ENCODE results near the gene BAHCC1.

BAHCC1 gene

DNA sequence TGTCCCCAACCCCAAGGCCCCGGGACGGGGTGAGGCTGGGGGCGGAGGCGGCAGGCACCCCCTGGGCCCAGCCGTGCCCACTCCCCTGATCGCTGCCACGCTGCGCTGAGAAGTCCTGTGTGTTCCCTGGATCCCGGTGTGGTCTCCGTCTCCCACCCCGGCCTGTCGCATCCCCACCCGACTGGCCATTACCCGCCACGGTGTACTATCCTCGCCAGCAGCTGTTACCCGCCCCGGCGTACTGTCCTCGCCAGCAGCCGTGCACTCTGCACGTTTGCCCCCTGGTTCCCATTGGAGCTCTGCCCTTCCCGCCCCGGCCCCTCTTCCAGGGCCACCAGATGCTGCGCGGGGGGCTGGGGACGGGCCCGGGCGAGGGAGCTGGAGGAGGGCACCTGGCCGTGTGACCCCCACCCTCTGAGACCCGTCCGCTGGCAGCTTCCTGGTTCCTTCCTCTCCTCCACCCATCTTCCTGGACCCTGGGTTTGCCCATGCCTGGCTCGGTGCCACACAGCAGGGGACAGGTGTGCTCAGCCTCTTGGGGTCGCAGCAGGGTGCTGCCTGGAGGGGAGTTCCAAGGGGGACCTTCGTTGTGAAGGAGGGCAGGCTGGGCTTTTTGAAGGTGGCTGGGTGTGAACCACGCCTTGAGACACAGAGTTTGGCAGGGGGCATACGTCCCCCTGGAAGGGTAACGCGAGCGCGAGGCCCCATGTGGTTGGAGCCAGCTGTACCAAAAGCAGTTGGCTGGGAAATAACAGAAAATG, 19.7 kb downstream of the BAHCC1 start:
- TF ChIP-seq, protein P1, sequence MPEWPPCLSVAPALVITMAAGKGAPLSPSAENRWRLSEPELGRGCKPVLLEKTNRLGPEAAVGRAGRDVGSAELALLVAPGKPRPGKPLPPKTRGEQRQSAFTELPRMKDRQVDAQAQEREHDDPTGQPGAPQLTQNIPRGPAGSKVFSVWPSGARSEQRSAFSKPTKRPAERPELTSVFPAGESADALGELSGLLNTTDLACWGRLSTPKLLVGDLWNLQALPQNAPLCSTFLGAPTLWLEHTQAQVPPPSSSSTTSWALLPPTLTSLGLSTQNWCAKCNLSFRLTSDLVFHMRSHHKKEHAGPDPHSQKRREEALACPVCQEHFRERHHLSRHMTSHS (tag by site-specific recombination; IDR thresholded peaks at IDR 0.05): no peak
- TF ChIP-seq ZBTB48 (tag by site-specific recombination; IDR thresholded peaks at IDR 0.05) (no peak), GLIS2 (tag by site-specific recombination; IDR thresholded peaks at IDR 0.05) (0 out of 2 replicates have a peak, but pooled peaks have one; percentile 12), MYNN (tag by site-specific recombination; IDR thresholded peaks at IDR 0.05; ENCODE audit: borderline replicate concordance) (no peak), ZIC2 (tag by site-specific recombination; IDR thresholded peaks at IDR 0.05) (peak; percentile 72), GLIS1 (tag by site-specific recombination; IDR thresholded peaks at IDR 0.05) (peak; percentile 82)
- TF ChIP-seq, protein P2, sequence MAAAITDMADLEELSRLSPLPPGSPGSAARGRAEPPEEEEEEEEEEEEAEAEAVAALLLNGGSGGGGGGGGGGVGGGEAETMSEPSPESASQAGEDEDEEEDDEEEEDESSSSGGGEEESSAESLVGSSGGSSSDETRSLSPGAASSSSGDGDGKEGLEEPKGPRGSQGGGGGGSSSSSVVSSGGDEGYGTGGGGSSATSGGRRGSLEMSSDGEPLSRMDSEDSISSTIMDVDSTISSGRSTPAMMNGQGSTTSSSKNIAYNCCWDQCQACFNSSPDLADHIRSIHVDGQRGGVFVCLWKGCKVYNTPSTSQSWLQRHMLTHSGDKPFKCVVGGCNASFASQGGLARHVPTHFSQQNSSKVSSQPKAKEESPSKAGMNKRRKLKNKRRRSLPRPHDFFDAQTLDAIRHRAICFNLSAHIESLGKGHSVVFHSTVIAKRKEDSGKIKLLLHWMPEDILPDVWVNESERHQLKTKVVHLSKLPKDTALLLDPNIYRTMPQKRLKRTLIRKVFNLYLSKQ (tag by site-specific recombination; IDR thresholded peaks at IDR 0.05; ENCODE audit: borderline replicate concordance): no peak
- TF ChIP-seq, protein P3, sequence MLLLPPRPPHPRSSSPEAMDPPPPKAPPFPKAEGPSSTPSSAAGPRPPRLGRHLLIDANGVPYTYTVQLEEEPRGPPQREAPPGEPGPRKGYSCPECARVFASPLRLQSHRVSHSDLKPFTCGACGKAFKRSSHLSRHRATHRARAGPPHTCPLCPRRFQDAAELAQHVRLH (tag by site-specific recombination; IDR thresholded peaks at IDR 0.05): no peak
- Histone ChIP-seq H3K27ac (ENCODE audit: extremely low read depth, low read depth, low read length) (no peak overlapping the region), H3K9me3 (ENCODE audit: control insufficient read depth, insufficient read depth, low read depth, low read length) (no peaks in the 10 kb centered on the region), H3K36me3 (ENCODE audit: control insufficient read depth in 2 of 2, insufficient read depth in 1 of 2, low read length in 2 of 2) (no peaks in the 10 kb centered on the region), H3K4me3 (ENCODE audit: low read depth, low read length) (no peak overlapping the region), H3K4me1 (ENCODE audit: control insufficient read depth, insufficient read depth, low read length) (peaks cover 8% of the 10 kb centered on the region)
- POLR2A ChIA-PET: interaction anchor here (1.4 kb wide), 1 partner anchor 20 kb away, joined by 6 read pairs; the partner anchor contains the start of gene BAHCC1
- CTCF ChIA-PET: interaction anchor here (2.3 kb wide), 1 partner anchor 70 kb away, joined by 8 read pairs; no protein-coding TSS in a partner anchor

DNA sequence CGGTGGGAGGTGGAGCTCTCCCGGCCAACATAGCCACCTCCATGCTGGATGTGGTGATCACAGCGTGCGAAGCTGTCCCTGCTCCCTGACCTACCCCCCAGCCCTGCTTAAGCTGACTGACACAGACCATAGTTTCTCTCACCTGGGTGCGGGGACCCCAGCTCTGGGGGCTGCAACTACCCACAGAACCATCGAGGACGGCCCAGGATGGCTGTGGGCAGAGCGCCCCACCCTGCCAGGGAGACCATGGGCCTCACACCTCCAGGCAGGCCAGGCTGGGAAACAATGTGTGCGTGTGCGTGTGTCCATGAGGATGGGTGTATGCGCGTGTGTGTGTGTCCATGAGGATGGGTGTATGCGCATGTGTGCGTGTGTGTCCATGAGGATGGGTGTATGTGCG, 20.4 kb downstream of the BAHCC1 start:
- no peak overlapping the region for H3K4me3 ChIP-seq (ENCODE audit: low read depth, low read length)
- H3K27ac ChIP-seq (ENCODE audit: extremely low read depth, low read depth, low read length): no peak overlapping the region
- H3K36me3 ChIP-seq (ENCODE audit: control insufficient read depth in 2 of 2, insufficient read depth in 1 of 2, low read length in 2 of 2): no peaks in the 10 kb centered on the region
- no peaks in the 10 kb centered on the region for H3K9me3 ChIP-seq (ENCODE audit: control insufficient read depth, insufficient read depth, low read depth, low read length)
- TF ChIP-seq ZNF132 (tag by site-specific recombination; IDR thresholded peaks at IDR 0.05; ENCODE audit: borderline replicate concordance): no peak
- TF ChIP-seq KLF1 (tag by site-specific recombination; IDR thresholded peaks at IDR 0.05): 0 out of 2 replicates have a peak, but pooled peaks have one; percentile 8
- H3K4me1 ChIP-seq (ENCODE audit: control insufficient read depth, insufficient read depth, low read length): peaks cover 14% of the 10 kb centered on the region
- ChIA-PET POLR2A (interaction anchor here (1.4 kb wide), 1 partner anchor 21 kb away, joined by 6 read pairs; the partner anchor contains the start of gene BAHCC1), CTCF (interaction anchor here (2.3 kb wide), 1 partner anchor 69 kb away, joined by 8 read pairs; no protein-coding TSS in a partner anchor)

DNA sequence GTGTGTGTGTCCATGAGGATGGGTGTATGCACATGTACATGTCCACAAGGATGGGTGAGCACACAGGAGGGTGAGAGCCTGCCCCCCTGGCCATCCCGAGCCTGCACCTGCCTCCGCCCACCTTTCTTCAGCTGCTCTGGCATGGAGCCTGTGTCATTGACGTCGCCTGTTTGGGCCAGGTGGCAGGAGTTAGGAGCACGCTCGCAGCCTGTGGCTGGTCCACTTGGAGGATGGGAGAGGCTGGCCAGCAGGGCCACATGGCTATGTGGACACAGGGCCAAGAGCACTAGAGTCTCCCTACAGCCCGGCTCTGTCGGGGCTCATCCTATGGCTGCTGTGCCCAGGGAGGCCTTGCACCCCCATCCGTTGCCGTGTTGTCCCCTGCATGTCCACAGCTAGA, 21.4 kb downstream of the BAHCC1 start:
- ChIA-PET CTCF (no interaction called here), POLR2A (interaction anchor here (0.6 kb wide), 1 partner anchor 130 kb away, joined by 3 read pairs; no protein-coding TSS in a partner anchor)
- Histone ChIP-seq H3K4me1 (ENCODE audit: control insufficient read depth, insufficient read depth, low read length) (peaks cover 14% of the 10 kb centered on the region), H3K36me3 (ENCODE audit: control insufficient read depth in 2 of 2, insufficient read depth in 1 of 2, low read length in 2 of 2) (no peaks in the 10 kb centered on the region), H3K27ac (ENCODE audit: extremely low read depth, low read depth, low read length) (no peak overlapping the region), H3K9me3 (ENCODE audit: control insufficient read depth, insufficient read depth, low read depth, low read length) (no peaks in the 10 kb centered on the region), H3K4me3 (ENCODE audit: low read depth, low read length) (no peak overlapping the region)
- TF ChIP-seq, protein P4, sequence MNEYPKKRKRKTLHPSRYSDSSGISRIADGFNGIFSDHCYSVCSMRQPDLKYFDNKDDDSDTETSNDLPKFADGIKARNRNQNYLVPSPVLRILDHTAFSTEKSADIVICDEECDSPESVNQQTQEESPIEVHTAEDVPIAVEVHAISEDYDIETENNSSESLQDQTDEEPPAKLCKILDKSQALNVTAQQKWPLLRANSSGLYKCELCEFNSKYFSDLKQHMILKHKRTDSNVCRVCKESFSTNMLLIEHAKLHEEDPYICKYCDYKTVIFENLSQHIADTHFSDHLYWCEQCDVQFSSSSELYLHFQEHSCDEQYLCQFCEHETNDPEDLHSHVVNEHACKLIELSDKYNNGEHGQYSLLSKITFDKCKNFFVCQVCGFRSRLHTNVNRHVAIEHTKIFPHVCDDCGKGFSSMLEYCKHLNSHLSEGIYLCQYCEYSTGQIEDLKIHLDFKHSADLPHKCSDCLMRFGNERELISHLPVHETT (tag by site-specific recombination; IDR thresholded peaks at IDR 0.05): no peak
- TF ChIP-seq ZNF112 (tag by site-specific recombination; IDR thresholded peaks at IDR 0.05) (no peak), ZNF10 (tag by site-specific recombination; IDR thresholded peaks at IDR 0.05) (peak; percentile 66; the same call in 1 of the 2 replicates), SALL2 (tag by site-specific recombination; IDR thresholded peaks at IDR 0.05; ENCODE audit: borderline replicate concordance) (no peak), GLI4 (tag by site-specific recombination; IDR thresholded peaks at IDR 0.05) (no peak), SP2 (tag by site-specific recombination; IDR thresholded peaks at IDR 0.05) (no peak), ZNF624 (tag by site-specific recombination; IDR thresholded peaks at IDR 0.05) (no peak), ZNF600 (tag by site-specific recombination; IDR thresholded peaks at IDR 0.05) (peak; percentile 43; the same call in 1 of the 2 replicates)
- TF ChIP-seq, protein P5, sequence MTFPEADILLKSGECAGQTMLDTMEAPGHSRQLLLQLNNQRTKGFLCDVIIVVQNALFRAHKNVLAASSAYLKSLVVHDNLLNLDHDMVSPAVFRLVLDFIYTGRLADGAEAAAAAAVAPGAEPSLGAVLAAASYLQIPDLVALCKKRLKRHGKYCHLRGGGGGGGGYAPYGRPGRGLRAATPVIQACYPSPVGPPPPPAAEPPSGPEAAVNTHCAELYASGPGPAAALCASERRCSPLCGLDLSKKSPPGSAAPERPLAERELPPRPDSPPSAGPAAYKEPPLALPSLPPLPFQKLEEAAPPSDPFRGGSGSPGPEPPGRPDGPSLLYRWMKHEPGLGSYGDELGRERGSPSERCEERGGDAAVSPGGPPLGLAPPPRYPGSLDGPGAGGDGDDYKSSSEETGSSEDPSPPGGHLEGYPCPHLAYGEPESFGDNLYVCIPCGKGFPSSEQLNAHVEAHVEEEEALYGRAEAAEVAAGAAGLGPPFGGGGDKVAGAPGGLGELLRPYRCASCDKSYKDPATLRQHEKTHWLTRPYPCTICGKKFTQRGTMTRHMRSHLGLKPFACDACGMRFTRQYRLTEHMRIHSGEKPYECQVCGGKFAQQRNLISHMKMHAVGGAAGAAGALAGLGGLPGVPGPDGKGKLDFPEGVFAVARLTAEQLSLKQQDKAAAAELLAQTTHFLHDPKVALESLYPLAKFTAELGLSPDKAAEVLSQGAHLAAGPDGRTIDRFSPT (tag by site-specific recombination; IDR thresholded peaks at IDR 0.05): peak; percentile 16; the same call in 1 of the 2 replicates

Data from HEK293 (cell line).